ENCODE data around the gene C17orf58. TPM values are rescaled to one million over a fixed set of nuclear protein-coding genes. Genes with fewer than 3 reads are reported as not detected.

The C17orf58 gene
- total RNA-seq, result 14.3 and 14.7 TPM in 2 replicates

DNA sequence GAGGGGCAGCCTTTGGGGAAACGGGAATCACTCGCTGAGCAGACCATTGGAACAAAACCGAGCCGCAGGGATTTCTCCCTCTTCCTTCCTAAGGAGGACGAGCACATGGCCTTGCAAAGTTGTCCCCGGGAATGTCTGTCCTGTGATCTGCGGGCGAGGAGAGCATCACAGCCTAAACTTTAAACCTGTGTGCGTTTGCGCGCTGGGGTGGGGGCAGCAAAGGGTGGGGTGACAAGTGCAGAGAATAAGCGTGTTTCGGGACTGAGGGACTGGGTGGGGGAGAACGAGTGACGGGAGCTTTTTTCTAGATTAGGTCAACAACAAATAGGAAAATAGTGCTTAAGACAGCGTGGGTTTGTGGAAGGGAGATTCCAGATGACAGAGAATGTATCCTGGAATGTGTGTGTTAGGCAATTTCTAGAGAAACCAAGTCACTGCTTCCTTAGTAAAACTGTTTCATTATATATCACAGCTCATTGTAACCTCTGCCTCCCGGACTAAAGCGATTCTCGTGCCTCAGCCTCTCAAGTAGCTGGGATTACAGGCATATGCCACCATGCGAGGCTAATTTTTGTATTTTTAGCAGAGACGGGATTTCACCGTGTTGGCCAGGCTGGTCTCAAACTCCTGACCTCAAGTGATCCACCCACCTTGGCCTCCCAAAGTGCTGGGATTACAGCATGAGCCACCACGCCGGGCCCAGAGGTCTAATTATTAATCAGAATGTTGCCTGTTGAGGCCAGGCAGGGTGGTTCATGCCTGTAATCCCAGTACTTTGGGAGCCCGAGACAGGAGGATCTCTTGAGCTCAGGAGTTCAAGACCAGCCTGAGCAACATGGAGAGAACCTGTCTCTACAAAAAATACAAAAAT is at the start of gene C17orf58:
Gene C17orf58 (minus strand): TSS at position 169 of the 871 bp plus-strand sequence. CDS start 271 bp downstream, outside the sequence.

DNA sequence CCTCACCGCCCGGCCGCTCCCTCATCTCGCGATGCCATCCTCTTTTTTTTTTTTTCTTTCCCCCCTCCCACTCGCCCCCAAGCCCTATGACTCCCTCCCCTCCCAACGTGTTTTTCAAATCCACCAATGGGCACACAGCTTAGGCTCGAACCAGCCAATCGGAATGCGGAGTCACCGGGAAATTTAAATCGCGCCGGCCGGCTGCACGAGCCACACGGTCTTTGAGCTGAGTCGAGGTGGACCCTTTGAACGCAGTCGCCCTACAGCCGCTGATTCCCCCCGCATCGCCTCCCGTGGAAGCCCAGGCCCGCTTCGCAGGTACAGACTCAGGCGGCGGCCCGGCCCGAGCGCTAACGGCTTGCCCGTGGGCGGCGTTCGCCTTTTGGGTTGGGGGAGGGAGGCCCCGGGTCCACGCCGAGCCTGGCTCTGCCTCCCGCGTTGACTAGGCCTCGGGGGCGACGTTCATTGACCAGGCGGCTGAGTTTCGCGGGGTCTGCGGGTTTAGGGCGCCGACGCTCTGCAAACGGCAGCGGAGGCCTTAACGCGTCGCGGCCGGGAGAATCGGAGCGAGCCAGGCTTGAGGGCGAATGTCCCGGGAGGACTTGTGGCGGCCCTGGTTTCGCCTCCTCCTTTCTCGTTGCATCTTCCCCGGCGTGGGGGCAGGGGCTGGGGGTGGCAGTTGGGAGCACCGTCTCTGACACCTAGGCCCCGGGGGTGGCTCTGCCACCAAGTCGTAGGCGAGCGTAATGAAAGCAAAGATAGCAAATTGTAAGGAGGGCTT is 39.4 kb upstream of the C17orf58 start, which contains the start of gene KPNA2:
Gene KPNA2 (plus strand): TSS at position 213 of the 781 bp plus-strand sequence. CDS start 1,398 bp downstream, outside the sequence.

Small RNA genes lying within 50 kb of the gene (small RNA-seq; reads per million reads assigned to genes)
- gene RN7SL622P, result not detected

Other genes starting within 250 kb of the C17orf58 start
- 43.0 and 53.6 TPM in 2 replicates for gene BPTF, start 171.0 kb downstream of the C17orf58 start, total RNA-seq
- gene KPNA2, start 39.3 kb upstream of the C17orf58 start, total RNA-seq, result 139 and 182 TPM in 2 replicates

Data from subcutaneous preadipocyte (primary cell).